A673 (cell line): ENCODE data around the gene CEACAM21. TPM values are rescaled to one million over a fixed set of nuclear protein-coding genes. Genes with fewer than 3 reads are reported as not detected.

Experiments
- BruUV-seq: library from RNA; stranded (reverse); fragments of 400-500 nt; replicated peaks from 2 replicates; lab custom pipeline; 2021; lab: Mats Ljungman, UMichigan
- CTCF ChIA-PET: fragments of 300-600 bp; sonication (Branson Sonifier 250); formaldehyde crosslinking; loops from one replicate; lab custom pipeline; 2022; ENCODE audit warnings: antibody characterized with exemption; lab: Charles Lee
- POLR2A ChIA-PET: fragments of 300-600 bp; sonication (Branson Sonifier 250); formaldehyde crosslinking; loops from one replicate; lab custom pipeline; 2022; ENCODE audit warnings: antibody characterized with exemption; ENCODE audit not compliant: low non-redundant PET; lab: Charles Lee
- DNase-seq: peaks from one replicate; pipeline ENCODE4 v3.0.0-alpha.2; 2015; ENCODE audit warnings: low spot score
- H3K27ac ChIP-seq: fragments of 200-600 bp; sonication (generic); 2 replicates; pipeline ENCODE4 v1.5.1; 2016; ENCODE audit warnings: mixed run types, low read depth, mild to moderate bottlenecking, mixed read lengths, antibody characterized with exemption, low read length; ENCODE audit not compliant: poor library complexity, severe bottlenecking
- H3K27me3 ChIP-seq: fragments of 200-600 bp; sonication (generic); replicated peaks from 2 replicates; pipeline ENCODE4 v1.6.1; 2017; ENCODE audit warnings: mixed run types, low read depth, mild to moderate bottlenecking, mixed read lengths, antibody characterized with exemption, low read length; ENCODE audit not compliant: insufficient read depth, poor library complexity
- H3K36me3 ChIP-seq: fragments of 200-600 bp; sonication (generic); 2 replicates; pipeline ENCODE4 v1.6.1; 2016; ENCODE audit warnings: mixed run types, mild to moderate bottlenecking, mixed read lengths, antibody characterized with exemption, low read length; ENCODE audit not compliant: insufficient read depth, poor library complexity, severe bottlenecking
- H3K4me1 ChIP-seq: fragments of 200-600 bp; sonication (generic); 2 replicates; pipeline ENCODE4 v1.6.1; 2017; ENCODE audit warnings: mixed run types, mild to moderate bottlenecking, mixed read lengths, antibody characterized with exemption, low read length; ENCODE audit not compliant: insufficient read depth, poor library complexity, severe bottlenecking
- H3K4me3 ChIP-seq: fragments of 200-600 bp; sonication (generic); 2 replicates; pipeline ENCODE4 v1.5.1; 2016; ENCODE audit warnings: low read depth, mixed run types, mild to moderate bottlenecking, mixed read lengths, low read length; ENCODE audit not compliant: poor library complexity, severe bottlenecking
- H3K9me3 ChIP-seq: fragments of 200-600 bp; sonication (generic); 2 replicates; pipeline ENCODE4 v1.6.1; 2016; ENCODE audit warnings: mixed run types, low read depth, mild to moderate bottlenecking, mixed read lengths, antibody characterized with exemption, low read length; ENCODE audit not compliant: poor library complexity, severe bottlenecking
- CTCF ChIP-seq: fragments of 300-800, 200-600 bp; sonication (generic); conservative IDR thresholded peaks from 2 replicates; pipeline ENCODE4 v1.5.1; 2017; ENCODE audit warnings: low read depth, mild to moderate bottlenecking, antibody characterized with exemption, low read length, moderate library complexity, mixed read lengths
- EZH2 ChIP-seq: fragments of 200-600 bp; sonication (generic); IDR thresholded peaks from 2 replicates; pipeline ENCODE4 v1.6.1; 2017; ENCODE audit warnings: borderline replicate concordance, low read depth, mild to moderate bottlenecking, mixed read lengths, antibody characterized with exemption, low read length; ENCODE audit not compliant: poor library complexity, severe bottlenecking
- intact Hi-C: fragments of 100-400 bp; cut with micrococcal nuclease; formaldehyde crosslinking; loops from one replicate; pipeline ENCODE4 v1.10.0; 2022; ENCODE audit not compliant: unreplicated experiment
- total RNA-seq: library from RNA; stranded (reverse); gene quantifications from 2 replicates; pipeline ENCODE4 v1.2.3, GENCODE V29; 2021

The CEACAM21 gene
- total RNA-seq, 1 experiment from 2014 or later = 4.3 TPM

GRCh38 chr19:41612483-41612882, 36.5 kb downstream of the CEACAM21 start:
- Histone ChIP-seq H3K27ac (no peak overlapping the region), H3K36me3 (no peaks in the 10 kb centered on the region), H3K4me3 (no peak overlapping the region), H3K27me3 (no peaks in the 10 kb centered on the region), H3K9me3 (no peaks in the 10 kb centered on the region), H3K4me1 (no peaks in the 10 kb centered on the region)
- BruUV-seq = no TSS peak
- no peak for TF ChIP-seq CTCF
- no peak for TF ChIP-seq EZH2
- ChIA-PET POLR2A (no interaction called here), CTCF (no interaction called here)
- DNase-seq = no peak
- intact Hi-C loops = no loop called here

- H3K36me3 ChIP-seq = no peaks in the 10 kb centered on the region
- BruUV-seq = no TSS peak
- no peak for TF ChIP-seq CTCF
- TF ChIP-seq EZH2 = no peak
- no peaks in the 10 kb centered on the region for H3K9me3 ChIP-seq
- ChIA-PET CTCF (no interaction called here), POLR2A (no interaction called here)
- no peaks in the 10 kb centered on the region for H3K4me1 ChIP-seq
- no peak overlapping the region for H3K4me3 ChIP-seq
- no peak overlapping the region for H3K27ac ChIP-seq
- DNase-seq = no peak
- H3K27me3 ChIP-seq = no peaks in the 10 kb centered on the region
- intact Hi-C loops = no loop called here
Measured at GRCh38 chr19:41615207-41615606, 39.2 kb downstream of the CEACAM21 start.

GRCh38 chr19:41616792-41617621, 41.0 kb downstream of the CEACAM21 start:
- Histone ChIP-seq H3K4me3 (no peak overlapping the region), H3K36me3 (no peaks in the 10 kb centered on the region), H3K4me1 (no peaks in the 10 kb centered on the region), H3K27me3 (no peaks in the 10 kb centered on the region), H3K27ac (no peak overlapping the region), H3K9me3 (no peaks in the 10 kb centered on the region)
- peak; percentile 54 for DNase-seq
- intact Hi-C loops = no loop called here
- BruUV-seq = no TSS peak
- ChIA-PET CTCF (interaction anchor here (0.5 to 0.6 kb wide), 2 partner anchors 219 to 335 kb away, joined by 3 to 8 read pairs; no protein-coding TSS in a partner anchor), POLR2A (no interaction called here)
- 0 out of 2 replicates have a peak, but pooled peaks have one; percentile 13 for TF ChIP-seq CTCF
- TF ChIP-seq EZH2 = no peak
